Natural killer cell (primary cell): Measurements from ENCODE around the gene GTPBP4. TPM values are rescaled to one million over a fixed set of nuclear protein-coding genes. Genes with fewer than 3 reads are reported as not detected.

Experiments used
- ATAC-seq, 3 donors: fragments of 150-1000 bp in 2 of 3; fragments of 200-7000 bp in 1 of 3; cut with Tn5 transposase; 1 replicate in 1 of 3; 2 replicates in 2 of 3; pipeline ENCODE4 v1.10.0; 2021; ENCODE audit warnings: mild to moderate bottlenecking in 2 of 3, moderate library complexity in 2 of 3
- DNase-seq, 2 donors: peaks; one replicate each; pipeline versions ENCODE4 v3.0.0 to v3.0.0-alpha.2; 2013 to 2021; ENCODE audit warnings: mixed read lengths in 1 of 2
- H3K27ac ChIP-seq: one replicate; pipeline ENCODE4 v1.5.1; 2013; ENCODE audit warnings: mild to moderate bottlenecking, low read length
- H3K27me3 ChIP-seq: one replicate; pipeline ENCODE4 v1.6.1; 2013; ENCODE audit warnings: low read length; ENCODE audit not compliant: control insufficient read depth, insufficient read depth
- H3K36me3 ChIP-seq: one replicate; pipeline ENCODE4 v1.6.1; 2013; ENCODE audit warnings: low read length; ENCODE audit not compliant: control insufficient read depth, insufficient read depth
- H3K4me1 ChIP-seq: one replicate; pipeline ENCODE4 v1.6.1; 2013; ENCODE audit warnings: low read length; ENCODE audit not compliant: control insufficient read depth, insufficient read depth
- H3K4me3 ChIP-seq: one replicate; pipeline ENCODE4 v1.5.1; 2013; ENCODE audit warnings: low read length
- H3K9me3 ChIP-seq: one replicate; pipeline ENCODE4 v1.6.1; 2013; ENCODE audit warnings: low read length; ENCODE audit not compliant: control insufficient read depth, insufficient read depth
- H3K27ac Mint-ChIP-seq, 2 donors: one replicate each; pipeline ENCODE4 v1.8.0; 2022; ENCODE audit warnings: mild to moderate bottlenecking in 2 of 2, mixed read lengths in 2 of 2, moderate library complexity in 1 of 2
- H3K27me3 Mint-ChIP-seq, 2 donors: one replicate each; pipeline ENCODE4 v1.8.0; 2022; ENCODE audit warnings: low read depth in 2 of 2, mixed read lengths in 2 of 2
- H3K36me3 Mint-ChIP-seq: one replicate; pipeline ENCODE4 v1.8.0; 2022; ENCODE audit warnings: mixed read lengths
- H3K4me1 Mint-ChIP-seq, 2 donors: one replicate each; pipeline ENCODE4 v1.8.0; 2022; ENCODE audit warnings: mixed read lengths in 2 of 2
- H3K4me3 Mint-ChIP-seq: one replicate; pipeline ENCODE4 v1.8.0; 2022; ENCODE audit warnings: mild to moderate bottlenecking, moderate library complexity, mixed read lengths
- H3K9me3 Mint-ChIP-seq, 2 donors: one replicate each; pipeline ENCODE4 v1.8.0; 2022; ENCODE audit warnings: mixed read lengths in 2 of 2
- WGBS: methylation state at CpG from one replicate; pipeline ENCODE4 v1.1.7; 2013; ENCODE audit warnings: missing lambda C conversion rate; ENCODE audit not compliant: insufficient coverage; 5-methylcytosine and 5-hydroxymethylcytosine counted together
- intact Hi-C: fragments of 100-400 bp; cut with micrococcal nuclease; formaldehyde crosslinking; loops from one replicate; pipeline ENCODE4 v1.14.2; 2022
- total RNA-seq, 4 donors: library from RNA; stranded (reverse); fragments of 120-200 nt in 1 of 4; gene quantifications; one replicate each; pipeline versions ENCODE4 v1.2.3 to v1.2.4, GENCODE V29; 2013 to 2022
- TF ChIP-seq, protein P1 (sequence below): fragments of 200-600 bp; IDR thresholded peaks from one replicate; pipeline ENCODE4 v1.8.0; 2022; ENCODE audit warnings: antibody characterized with exemption

GTPBP4 gene
- total RNA-seq, 3 donors from 2014 or later (not counting 1 experiment from before 2014, with no cell fraction given) = 53.9 to 99.6 (median 72.5) TPM

DNA sequence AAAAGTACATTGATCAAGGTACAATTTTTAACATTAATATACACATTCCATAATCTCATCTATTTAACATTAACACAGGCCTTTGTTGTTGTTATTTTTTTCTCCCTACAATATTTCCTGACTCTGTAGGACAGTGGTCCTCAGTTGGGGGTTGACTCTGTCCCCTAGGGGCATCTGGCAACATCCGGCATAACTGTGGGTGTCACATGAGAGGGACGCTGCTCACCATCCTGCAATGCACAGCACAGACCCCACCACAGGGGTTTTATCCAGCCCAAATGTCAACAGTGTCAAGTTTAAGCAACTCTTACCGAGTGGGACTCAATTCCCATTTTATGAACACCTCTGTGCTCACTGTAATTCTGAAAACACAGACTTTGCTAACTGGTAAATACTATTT lies 51.9 kb downstream of the GTPBP4 start:
- DNase-seq (no peak), ATAC-seq (no peak)
- peaks cover 7% of the 10 kb centered on the region for H3K36me3 Mint-ChIP-seq
- H3K9me3 Mint-ChIP-seq = no peaks in the 10 kb centered on the region
- TF ChIP-seq, protein P1, sequence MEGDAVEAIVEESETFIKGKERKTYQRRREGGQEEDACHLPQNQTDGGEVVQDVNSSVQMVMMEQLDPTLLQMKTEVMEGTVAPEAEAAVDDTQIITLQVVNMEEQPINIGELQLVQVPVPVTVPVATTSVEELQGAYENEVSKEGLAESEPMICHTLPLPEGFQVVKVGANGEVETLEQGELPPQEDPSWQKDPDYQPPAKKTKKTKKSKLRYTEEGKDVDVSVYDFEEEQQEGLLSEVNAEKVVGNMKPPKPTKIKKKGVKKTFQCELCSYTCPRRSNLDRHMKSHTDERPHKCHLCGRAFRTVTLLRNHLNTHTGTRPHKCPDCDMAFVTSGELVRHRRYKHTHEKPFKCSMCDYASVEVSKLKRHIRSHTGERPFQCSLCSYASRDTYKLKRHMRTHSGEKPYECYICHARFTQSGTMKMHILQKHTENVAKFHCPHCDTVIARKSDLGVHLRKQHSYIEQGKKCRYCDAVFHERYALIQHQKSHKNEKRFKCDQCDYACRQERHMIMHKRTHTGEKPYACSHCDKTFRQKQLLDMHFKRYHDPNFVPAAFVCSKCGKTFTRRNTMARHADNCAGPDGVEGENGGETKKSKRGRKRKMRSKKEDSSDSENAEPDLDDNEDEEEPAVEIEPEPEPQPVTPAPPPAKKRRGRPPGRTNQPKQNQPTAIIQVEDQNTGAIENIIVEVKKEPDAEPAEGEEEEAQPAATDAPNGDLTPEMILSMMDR = no peak
- peaks cover 43% of the 10 kb centered on the region for H3K36me3 ChIP-seq
- H3K27me3 Mint-ChIP-seq = no peaks in the 10 kb centered on the region
- H3K4me3 ChIP-seq = no peak overlapping the region
- intact Hi-C loops = no loop called here
- no peak overlapping the region for H3K4me3 Mint-ChIP-seq
- H3K9me3 ChIP-seq = no peaks in the 10 kb centered on the region
- peaks cover 10% of the 10 kb centered on the region for H3K4me1 ChIP-seq
- WGBS = 89% methylated on average over 3 of the region's 3 CpGs
- H3K4me1 Mint-ChIP-seq = peaks cover 32 to 36% of the 10 kb centered on the region in 2 donors
- no peak overlapping the region for H3K27ac ChIP-seq
- no peaks in the 10 kb centered on the region for H3K27me3 ChIP-seq
- H3K27ac Mint-ChIP-seq = peak overlapping the region; percentile 73 to 78

GRCh38 chr10:1041514-1041913 lies 53.3 kb downstream of the GTPBP4 start:
- H3K27me3 ChIP-seq = no peaks in the 10 kb centered on the region
- ATAC-seq = no peak
- no peak overlapping the region for H3K27ac ChIP-seq
- TF ChIP-seq, protein P1 = no peak
- peaks cover 42 to 44% of the 10 kb centered on the region in 2 donors for H3K4me1 Mint-ChIP-seq
- H3K4me3 Mint-ChIP-seq = no peak overlapping the region
- H3K27ac Mint-ChIP-seq = peak overlapping the region in 1 of 2 donors; percentile 29
- peaks cover 18% of the 10 kb centered on the region for H3K4me1 ChIP-seq
- no peaks in the 10 kb centered on the region for H3K9me3 Mint-ChIP-seq
- no peak for DNase-seq
- peaks cover 7% of the 10 kb centered on the region for H3K36me3 Mint-ChIP-seq
- no peaks in the 10 kb centered on the region for H3K9me3 ChIP-seq
- H3K36me3 ChIP-seq = peaks cover 43% of the 10 kb centered on the region
- H3K27me3 Mint-ChIP-seq = no peaks in the 10 kb centered on the region
- intact Hi-C loops = no loop called here
- no peak overlapping the region for H3K4me3 ChIP-seq
- WGBS = 100% methylated on average over 3 of the region's 9 CpGs

DNA sequence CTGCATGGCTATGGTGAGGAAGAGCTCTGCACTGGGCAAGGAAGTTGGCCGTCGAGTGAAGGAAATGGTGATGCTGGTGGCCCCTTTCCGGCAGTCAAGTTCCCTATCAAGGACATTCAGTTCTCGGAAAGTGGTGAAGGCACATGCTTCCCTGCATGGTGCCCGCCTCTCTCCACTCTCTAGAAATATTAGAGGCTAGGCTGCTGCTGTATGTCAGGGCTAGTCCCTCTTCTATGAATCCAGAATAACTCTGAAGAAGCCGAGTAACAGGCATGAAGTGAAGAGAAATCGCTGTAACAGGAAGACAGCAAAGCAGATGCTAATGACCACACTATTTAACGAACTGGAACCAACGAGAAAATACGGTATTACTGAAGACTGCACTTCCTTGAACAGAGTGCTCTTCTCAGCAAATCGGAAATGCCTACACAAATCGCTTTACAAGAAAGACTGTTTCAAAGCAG lies 55.3 kb downstream of the GTPBP4 start:
- intact Hi-C loops = no loop called here
- peaks cover 48 to 53% of the 10 kb centered on the region in 2 donors for H3K4me1 Mint-ChIP-seq
- H3K27me3 ChIP-seq = no peaks in the 10 kb centered on the region
- peak overlapping the region; percentile 87 for H3K4me3 Mint-ChIP-seq
- no peaks in the 10 kb centered on the region for H3K9me3 Mint-ChIP-seq
- peak overlapping the region; percentile 78 for H3K27ac ChIP-seq
- ATAC-seq = peak; percentile 42 to 67 (median 48)
- H3K9me3 ChIP-seq = no peaks in the 10 kb centered on the region
- 8% methylated on average over 12 of the region's 12 CpGs for WGBS
- no peaks in the 10 kb centered on the region for H3K27me3 Mint-ChIP-seq
- peaks cover 36% of the 10 kb centered on the region for H3K36me3 ChIP-seq
- peak overlapping the region; percentile 89 to 96 for H3K27ac Mint-ChIP-seq
- TF ChIP-seq, protein P1 = no peak
- H3K36me3 Mint-ChIP-seq = peaks cover 7% of the 10 kb centered on the region
- peak in 1 of 2 donors; percentile 61 for DNase-seq
- H3K4me3 ChIP-seq = peak overlapping the region; percentile 17
- peaks cover 29% of the 10 kb centered on the region for H3K4me1 ChIP-seq

GRCh38 chr10:1044146-1044545 lies 55.9 kb downstream of the GTPBP4 start:
- H3K4me3 Mint-ChIP-seq = peak overlapping the region; percentile 87
- H3K4me3 ChIP-seq = peak overlapping the region; percentile 17
- H3K4me1 Mint-ChIP-seq = peaks cover 48 to 59% of the 10 kb centered on the region in 2 donors
- 43% methylated on average over 4 of the region's 4 CpGs for WGBS
- H3K4me1 ChIP-seq = peaks cover 29% of the 10 kb centered on the region
- DNase-seq (peak in 1 of 2 donors; percentile 24), ATAC-seq (no peak)
- peak overlapping the region; percentile 78 for H3K27ac ChIP-seq
- H3K27me3 Mint-ChIP-seq = no peaks in the 10 kb centered on the region
- intact Hi-C loops = no loop called here
- H3K36me3 Mint-ChIP-seq = peaks cover 7% of the 10 kb centered on the region
- no peaks in the 10 kb centered on the region for H3K27me3 ChIP-seq
- H3K9me3 ChIP-seq = no peaks in the 10 kb centered on the region
- peak overlapping the region; percentile 89 to 96 for H3K27ac Mint-ChIP-seq
- H3K36me3 ChIP-seq = peaks cover 34% of the 10 kb centered on the region
- no peaks in the 10 kb centered on the region for H3K9me3 Mint-ChIP-seq
- TF ChIP-seq, protein P1 = no peak
